NK-92 (cell line): ENCODE measurements around the gene AGAP2.

ENCODE experiments used
- DNase-seq: peaks from one replicate; lab custom pipeline; 2025; ENCODE audit not compliant: unreplicated experiment; lab: John Stamatoyannopoulos, UW

AGAP2 gene

DNA sequence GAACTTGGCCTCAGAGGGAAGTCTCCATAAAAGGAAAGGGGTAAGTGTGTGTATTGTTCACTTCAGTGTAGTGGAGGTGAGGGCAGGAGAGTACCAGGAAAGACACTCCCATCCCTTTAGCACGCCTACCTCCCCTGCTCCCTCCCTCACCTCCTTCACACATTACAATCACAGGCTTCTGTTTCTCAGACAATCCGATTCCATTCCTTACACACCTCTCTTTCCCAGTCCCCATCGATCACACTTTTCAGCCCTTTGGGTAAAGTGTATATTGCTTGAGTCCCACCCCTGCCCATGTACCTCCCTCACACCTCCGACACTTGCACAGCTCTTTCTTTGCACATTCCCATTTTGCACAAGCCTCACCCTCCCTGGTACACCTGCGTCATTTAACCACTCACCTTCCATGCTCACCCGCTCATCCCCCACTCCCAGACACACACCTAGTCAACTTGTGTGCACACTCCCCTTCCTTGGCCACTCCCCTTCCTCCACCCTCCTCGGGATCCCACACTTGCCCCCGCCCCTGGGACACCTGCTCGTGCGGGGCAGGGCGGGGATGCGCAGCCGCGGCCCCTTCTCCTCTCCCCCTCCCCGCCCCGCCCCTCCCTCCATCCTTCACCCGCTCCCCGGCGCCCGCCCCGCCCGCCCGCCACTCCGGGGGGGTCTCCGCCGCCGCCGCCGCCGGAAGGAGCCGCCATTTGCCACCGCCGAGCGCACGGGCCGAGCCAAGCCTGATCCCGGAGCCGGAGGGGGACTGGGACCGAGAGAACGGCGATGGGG lies 16.1 kb upstream of the AGAP2 start, which contains the start of gene MARCHF9:
Gene MARCHF9, plus strand, starts transcription at position 693 of the 783 bp plus-strand sequence. CDS start 426 bp downstream, outside the sequence.
- DNase-seq: peak; percentile 27

DNA sequence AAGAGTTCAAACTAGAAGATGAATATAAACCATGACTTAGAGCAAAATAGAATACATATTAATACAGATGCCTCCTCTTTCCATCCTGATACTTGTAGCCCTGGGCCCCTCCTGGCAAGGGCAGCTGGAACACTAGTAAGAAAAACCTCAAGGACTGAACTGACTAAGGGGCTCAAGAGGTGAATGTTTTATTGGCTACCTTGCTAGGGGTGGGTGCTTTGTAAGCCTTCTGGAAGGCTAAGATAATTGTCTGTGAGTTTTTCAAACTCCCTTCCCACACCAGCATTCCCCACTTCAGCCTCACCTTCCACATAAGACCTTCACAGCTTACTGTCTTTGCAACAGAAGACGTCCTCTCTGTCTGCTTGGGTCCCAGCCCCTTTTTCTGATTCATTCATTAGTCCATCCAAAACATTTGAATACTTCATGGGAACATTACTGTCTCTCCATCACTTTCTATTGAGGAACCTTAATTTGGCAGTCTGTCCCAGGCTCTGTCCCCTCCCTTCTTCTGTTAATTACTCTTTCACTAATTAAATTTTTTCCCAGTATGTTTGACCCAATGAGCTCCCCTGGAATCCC lies 15.3 kb upstream of the AGAP2 start:
- no peak for DNase-seq

DNA sequence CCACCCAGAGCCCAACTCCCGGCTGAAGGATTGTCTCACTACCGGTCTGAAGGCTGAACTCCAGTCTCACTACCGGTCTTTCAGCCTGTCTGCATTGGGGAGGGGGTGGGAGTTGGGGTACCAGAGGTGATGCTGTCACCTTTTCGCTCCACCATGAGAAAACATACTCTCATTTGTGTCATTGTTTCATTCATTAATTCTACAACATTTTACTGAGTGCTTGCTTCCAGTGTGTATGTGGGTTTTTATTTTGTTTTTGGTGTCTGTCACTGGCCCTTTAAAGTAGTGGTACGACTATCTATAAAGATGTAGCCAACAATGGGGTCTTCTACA lies 14.1 kb upstream of the AGAP2 start:
- DNase-seq: no peak

DNA sequence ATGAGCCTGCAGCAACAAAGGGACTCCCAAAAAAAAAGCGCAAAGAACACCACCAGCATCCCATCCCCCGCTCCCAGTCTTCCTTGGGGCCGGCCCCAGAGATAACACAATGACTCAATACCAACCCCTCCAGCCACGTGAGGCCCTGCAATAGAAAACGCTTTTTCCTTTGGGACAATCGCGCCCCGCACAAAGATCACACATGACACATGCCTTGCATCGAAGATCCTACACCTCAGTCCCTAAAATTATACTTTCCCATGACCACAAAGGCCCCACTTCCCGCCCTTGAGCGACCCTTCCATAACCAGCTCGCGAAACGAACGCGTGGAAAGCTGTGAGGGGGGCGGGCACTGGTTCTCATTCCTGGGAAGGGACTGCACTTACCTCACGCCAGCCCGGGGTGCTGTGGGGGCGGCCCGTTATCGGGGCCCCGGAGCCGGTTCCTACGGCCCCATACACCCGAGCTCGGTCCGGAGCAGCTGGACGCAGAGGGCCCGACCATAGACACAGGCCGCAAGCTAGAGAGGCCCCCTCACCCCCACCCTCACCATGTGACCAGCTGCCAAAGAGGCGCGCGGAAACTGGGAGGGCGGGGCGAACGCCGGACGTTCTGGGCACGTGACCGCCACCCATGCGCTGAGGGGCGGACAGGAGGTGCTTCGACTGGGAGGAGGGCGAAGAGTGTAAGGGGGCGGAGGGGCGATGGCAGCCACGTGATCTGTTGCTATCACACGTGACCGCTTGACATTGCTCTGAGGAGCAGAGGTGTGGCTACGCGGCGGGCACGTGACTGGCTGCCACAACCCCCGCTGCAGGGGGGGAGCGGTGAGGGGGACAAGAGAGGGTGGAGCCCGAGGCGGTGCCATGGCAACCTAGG lies 13.5 kb upstream of the AGAP2 start, which contains the start of gene CDK4:
Gene CDK4, minus strand, starts transcription at position 523 of the 880 bp plus-strand sequence. CDS start 593 bp downstream, outside the sequence.
- DNase-seq: peak; percentile 97

DNA sequence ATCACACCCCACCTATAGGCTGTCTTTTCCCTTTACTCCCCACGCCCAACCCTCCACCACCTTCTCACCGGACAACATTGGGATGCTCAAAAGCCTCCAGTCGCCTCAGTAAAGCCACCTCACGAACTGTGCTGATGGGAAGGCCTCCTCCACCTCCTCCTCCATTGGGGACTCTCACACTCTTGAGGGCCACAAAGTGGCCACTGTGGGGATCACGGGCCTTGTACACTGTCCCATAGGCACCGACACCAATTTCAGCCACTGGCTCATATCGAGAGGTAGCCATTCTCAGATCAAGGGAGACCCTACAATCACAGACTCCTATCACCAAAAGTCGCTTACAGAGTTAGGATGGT lies 12.9 kb upstream of the AGAP2 start:
- DNase-seq: no peak

DNA sequence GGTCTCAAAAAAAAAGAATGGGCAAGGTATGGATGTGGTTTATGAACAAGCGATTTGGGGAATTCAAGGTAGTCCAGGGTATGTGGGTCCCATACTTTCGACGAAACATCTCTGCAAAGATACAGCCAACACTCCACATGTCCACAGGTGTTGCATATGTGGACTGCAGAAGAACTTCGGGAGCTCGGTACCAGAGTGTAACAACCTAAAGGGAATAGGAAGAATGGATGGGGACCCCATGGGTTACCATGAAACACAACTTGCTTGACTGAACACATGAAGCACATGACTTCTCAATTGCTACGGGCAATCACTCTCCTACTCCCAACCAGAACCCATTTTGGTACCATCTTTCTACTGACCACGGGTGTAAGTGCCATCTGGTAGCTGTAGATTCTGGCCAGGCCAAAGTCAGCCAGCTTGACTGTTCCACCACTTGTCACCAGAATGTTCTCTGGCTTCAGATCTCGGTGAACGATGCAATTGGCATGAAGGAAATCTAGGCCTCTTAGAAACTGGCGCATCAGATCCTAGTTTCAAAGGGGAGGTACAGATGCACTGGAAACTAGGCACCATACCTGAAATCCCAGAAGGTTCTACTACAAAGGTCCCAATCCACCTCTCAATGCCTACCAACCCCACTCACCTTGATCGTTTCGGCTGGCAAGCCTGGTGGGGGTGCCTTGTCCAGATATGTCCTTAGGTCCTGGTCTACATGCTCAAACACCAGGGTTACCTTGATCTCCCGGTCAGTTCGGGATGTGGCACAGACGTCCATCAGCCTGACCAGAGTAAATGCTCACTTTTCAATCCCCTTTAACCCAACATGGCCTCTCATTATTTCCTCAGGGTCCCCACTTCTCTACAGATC lies 12.3 kb upstream of the AGAP2 start:
- no peak for DNase-seq

DNA sequence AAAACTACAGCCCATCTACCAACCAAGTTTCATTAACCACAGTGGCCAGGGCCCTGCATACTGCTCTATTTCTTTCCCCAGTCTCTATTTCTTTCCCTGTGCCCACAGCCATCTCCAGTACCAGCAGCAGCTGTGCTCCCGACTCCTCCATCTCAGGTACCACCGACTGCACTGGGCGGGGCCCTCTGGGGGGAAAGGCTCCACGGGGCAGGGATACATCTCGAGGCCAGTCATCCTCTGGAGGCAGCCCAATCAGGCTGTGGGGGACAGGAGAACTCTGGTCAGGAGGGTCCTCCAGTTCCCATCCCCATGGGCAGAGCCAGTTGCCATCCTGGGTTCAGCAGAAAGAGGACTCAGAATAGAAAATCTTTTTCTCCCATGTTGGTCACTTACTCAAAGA lies 10.5 kb upstream of the AGAP2 start:
- no peak for DNase-seq

DNA sequence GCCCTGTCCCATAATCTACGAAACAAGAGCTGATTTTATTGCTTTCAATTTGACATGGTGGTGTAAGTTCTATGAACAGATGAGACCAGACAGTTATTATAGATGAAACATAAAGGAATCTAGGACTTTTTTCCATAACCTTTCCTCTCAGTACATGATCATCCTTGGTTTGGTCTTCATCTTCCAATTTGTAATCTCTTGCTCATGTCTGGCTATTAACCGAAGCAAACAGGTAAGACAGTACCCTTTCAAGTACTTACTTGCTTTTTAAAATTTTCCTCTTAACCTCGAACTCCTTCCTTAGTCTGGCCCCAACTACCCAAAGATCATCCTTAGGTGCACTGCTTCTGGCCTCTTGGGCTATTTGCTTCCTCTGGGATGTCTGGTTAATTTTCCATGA lies 7.5 kb upstream of the AGAP2 start:
- DNase-seq: no peak

DNA sequence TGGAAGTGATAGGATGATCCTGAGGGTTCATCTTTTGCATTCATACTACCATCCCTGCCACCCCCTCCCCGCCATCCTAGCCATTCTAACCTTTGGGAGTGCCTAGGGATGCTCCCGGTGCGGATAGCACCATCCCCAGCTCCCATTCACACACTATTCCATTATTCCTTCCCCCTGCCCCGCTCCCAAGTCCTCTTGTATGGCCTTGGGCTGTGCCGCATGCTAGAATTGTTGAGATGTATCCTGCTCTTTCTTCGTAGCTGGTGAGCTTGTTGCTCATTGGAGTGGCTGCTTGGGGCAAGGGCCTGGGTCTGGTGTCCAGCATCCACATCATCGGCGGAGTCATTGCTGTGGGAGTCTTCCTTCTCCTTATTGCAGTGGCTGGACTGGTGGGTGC lies 6.9 kb upstream of the AGAP2 start:
- no peak for DNase-seq

DNA sequence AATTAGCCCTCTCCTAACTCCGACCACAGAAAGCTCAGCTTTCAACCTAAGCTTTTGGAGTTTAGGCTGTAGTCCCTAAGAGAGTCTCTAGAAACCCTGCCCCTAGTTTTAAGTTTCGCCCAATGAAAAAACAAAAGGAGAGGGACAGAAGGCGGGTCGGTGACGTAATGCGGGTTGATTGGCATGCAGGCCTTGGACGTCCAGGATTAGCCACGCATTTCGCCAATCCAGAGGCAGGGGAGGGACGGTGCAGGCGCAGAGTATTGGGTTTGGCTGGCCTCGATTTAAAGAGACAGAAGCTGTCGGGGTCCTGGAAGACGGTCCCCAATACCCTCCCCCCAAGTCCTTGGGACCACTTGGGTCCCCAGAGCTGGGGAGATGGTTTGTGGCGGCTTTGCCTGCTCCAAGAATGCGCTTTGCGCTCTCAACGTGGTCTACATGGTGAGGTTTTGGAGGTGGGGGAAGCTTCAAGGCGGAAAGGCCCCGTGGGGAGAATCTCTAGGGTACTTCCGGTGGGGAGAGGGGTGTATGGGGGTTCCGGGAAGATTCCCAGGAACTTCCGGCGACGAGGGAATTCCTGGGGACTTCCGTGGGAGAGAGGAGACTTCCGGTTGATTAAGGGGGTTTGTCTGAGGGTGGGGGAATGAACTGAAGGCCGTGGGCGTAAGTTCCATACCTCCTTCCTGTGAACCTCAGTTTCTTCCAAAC lies 6.4 kb upstream of the AGAP2 start, which contains the start of gene TSPAN31:
Gene TSPAN31, plus strand, starts transcription at position 263 of the 708 bp plus-strand sequence. Its CDS starts 116 bp downstream, at position 379.
- peak; percentile 68 for DNase-seq

DNA sequence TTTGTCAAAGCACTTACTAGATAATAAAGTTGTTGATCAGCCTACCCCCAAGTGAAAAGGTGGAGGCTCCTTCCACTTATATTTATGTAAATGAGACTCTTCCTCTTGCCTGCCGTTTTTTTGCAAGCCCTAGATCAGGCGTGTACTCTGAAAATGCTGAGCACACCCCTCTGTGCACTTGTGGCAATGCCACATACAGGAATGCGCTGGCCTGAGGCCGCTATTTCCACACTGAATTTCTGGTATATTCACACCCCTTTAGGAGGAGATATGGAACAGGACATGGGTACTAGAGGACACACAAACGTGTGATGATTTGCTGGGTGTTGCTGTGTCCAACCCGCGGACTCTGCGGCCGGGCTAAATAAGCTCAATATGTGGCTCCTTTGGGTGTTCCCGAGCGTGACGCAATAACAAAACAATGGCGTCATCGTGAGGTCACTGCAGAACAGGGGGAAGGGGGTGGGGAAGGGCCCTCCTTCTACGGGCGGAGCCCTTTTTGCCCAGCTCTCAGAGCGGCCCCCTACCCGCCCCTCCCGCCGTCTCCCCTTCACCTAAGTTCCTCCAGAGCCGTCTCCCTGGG lies 5.7 kb upstream of the AGAP2 start:
- no peak for DNase-seq

DNA sequence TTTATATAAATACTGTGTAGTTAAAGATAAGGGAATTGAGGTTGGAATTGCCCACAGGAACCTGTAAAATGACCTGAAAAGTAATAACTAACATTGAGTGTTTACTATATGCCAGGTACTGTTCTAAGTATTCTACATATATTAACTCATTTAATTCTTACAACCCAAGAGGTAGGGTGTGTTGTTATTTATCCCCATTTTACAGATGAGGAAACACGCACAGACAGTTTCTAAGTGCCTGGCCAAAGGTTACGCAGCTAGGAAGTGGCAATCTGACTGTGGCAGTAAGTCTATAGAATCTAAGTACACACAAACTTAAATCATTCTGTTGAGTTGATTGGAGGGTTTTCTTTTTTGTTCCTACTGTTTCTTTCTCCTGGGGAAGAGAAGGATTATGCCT lies 5.2 kb upstream of the AGAP2 start:
- DNase-seq: no peak

DNA sequence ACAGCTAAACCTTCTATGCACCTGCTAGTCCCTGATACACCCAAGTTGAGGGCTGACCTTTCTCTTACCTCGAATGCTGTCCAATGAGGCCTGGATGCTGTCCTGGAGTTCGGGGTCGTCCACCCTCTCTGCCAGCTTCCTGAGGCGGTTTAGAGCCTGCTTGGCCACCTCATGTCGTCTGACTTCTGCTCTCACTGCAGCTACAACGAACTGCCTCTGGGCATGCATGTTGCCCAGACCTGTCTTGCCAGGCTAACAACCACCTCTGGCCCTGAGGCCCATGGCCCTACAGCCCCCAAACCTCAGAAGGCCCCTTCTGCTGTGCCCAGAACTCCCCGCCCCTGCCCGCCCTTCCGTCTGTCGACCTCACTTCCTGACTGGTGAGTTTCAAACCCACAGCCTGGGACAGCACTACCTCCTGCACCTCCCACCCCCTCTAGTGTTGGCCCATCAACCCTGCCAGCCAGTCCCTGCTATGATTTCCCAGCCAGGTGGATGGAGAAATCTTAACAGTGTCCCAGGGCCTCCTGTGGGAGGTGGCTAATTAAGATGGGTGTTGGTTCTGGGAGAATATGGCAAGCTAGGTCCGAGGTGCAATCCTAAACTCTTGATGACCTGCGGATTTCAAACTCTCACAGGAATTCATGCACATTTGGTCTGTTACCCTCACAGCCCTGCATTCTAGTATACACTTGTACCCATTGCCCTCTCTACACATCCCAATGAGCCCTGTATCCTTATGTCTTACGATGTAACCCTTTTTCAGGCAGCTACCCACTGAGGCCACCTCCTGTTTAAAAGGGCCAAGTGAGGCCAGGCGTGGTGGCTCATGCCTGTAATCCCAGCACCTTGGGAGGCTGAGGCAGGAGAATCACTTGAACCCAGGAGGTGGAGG lies 3.5 kb upstream of the AGAP2 start:
- DNase-seq: no peak

DNA sequence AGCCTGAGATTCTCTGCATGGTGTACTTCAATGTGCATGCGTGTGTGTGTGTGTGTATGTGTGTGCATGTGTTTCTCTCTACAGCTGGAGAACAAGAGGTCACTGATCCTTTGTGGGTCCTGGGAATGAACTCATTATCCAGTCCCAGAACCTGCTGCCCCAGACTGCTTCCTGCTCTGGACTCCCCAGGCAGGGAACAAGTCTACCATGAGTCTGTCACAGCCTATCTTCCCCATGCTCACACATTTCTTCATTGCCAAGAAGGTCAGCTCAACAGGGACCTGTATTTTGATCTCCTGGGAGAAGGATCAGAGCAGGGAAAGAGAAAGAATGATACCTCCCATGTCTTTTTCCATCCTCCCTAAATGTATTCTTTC lies 2.9 kb upstream of the AGAP2 start:
- no peak for DNase-seq

DNA sequence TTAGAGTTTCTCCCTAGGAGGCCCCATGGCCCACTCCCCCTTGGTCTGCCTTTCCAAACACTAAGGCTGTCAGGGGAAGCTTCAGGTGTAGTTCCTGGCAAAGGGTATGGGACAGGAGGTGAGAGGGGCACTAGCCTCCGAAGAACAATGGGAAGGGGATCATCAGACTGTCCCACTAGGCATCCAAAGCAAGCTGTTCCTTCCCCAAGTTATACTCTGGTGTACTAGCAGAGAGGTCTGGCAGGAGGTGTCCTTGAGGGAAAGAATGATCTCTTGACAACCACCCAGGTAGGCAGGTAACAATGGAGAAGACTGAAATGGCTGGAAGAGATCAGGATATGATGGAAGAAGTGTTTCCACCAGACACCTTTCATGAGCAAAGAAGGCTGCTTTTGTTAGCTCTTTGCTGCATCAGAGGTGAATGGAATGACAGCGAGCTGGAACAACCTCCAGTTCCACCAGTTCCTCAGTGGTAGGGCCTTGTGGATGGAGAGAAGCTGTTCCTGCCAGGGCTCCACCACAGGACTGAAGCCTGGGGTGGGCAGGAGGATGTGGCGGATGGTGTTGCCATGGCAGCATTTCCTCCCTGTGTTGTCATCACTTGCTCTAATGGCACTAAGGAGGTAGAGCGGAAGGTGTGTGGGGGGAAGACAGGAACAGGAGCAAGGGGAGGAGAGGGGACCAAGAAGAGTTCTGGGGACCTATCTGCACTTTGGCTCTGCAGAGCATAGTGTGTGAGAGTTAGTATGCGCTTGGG lies 2.3 kb upstream of the AGAP2 start:
- peak; percentile 34 for DNase-seq

DNA sequence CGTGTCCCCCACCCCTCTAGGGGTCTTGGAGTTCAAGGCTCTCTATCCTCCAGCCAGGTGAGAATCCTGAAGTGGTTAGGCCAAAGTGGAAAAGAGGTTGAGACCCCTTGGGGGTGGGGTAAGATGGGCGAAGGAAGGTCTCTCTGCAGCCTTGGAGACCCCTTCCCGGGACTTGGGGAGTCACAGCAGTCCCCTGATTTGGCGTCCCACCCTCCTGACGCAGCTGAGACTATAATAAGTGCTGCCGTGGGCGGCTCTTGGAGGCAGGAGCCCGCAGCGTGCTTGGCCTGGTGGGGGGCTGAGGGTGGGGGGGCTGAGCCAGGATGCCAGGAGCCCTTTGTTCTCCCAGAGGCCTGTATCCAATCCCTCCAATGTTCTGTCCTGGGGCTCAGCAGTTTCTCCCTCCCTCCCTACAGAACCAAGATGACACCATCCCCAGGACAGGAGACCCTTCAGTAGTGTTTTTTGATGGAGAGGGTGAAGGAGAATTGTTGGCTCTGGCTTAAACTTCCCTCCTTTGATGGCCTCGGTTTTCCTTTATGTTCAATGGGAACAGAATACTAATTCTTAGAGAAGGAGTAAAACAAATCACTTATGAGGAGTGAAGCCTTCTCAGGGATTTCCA lies 1.5 kb upstream of the AGAP2 start:
- DNase-seq: no peak

DNA sequence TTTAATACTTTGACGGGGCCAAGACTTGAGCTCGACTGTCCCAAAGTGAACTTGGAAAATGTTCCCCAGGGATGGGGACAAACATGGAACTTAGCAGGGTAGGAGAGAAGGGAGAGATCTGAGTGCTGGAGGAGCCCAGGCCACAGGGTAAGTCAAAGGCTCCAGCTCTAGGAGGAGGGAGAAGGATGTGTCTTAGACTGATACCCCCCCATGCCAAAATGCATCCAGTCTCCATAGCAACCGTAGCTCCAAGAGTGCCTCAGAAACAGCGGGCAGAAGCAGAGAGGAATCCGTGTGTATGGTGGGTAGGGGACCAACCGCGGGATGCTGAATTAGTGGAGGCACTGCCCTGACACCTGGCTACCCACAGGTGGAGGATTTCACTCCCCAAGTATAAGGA lies 845 bp upstream of the AGAP2 start:
- DNase-seq: no peak
